ENCODE measurements around the gene FTCDNL1.

Gene FTCDNL1

GRCh38 chr2:199850718-199851500, at the start of gene FTCDNL1:
Gene FTCDNL1, minus strand, starts transcription at chr2:199851192. Its CDS starts 2,230 bp downstream, at chr2:199848962.
- peak; percentile 48 for DNase-seq (ENCODE audit: low read depth)

DNA sequence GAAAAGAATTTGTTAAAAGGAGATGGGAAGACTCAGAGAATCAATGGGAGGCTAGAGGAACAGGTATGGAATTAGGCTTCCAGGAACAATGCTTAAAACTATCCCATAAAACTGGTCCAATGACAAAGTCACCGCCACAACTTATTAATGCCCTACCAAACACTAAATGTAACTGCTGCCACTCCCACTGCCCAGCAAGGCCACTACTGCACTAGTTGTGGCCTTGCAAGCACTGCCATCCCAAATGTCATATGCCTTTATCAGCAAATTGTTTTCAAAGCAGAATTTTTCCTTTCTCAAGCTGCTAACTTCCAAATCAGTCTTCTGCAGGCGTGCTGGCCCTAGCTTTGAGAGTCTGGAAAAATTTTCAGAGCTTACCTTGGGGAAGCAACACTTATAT, 45.6 kb upstream of the FTCDNL1 start:
- no peak for DNase-seq (ENCODE audit: low read depth)

DNA sequence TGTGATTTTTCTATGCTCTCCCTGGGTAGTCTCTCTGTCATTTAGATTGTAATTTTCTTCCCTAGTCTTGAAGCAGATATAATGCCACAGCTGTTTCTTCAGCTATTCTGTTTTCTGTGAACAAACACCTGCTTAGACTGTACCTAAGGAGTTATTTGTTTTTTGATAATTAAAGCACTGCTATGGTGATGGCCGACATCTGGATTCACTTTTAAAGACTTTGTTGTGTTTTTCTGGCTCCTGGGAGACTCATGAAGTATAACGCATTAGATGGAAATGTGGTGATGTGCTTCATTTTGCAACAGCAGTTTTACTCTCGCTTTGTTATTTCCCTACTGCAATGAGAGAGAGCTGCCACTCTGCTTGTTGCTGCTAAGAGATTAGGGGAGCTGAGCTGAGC, 44.4 kb upstream of the FTCDNL1 start:
- no peak for DNase-seq (ENCODE audit: low read depth)

- no peak for DNase-seq (ENCODE audit: low read depth)
Observed at GRCh38 chr2:199883474-199884212, 32.7 kb upstream of the FTCDNL1 start.

DNA sequence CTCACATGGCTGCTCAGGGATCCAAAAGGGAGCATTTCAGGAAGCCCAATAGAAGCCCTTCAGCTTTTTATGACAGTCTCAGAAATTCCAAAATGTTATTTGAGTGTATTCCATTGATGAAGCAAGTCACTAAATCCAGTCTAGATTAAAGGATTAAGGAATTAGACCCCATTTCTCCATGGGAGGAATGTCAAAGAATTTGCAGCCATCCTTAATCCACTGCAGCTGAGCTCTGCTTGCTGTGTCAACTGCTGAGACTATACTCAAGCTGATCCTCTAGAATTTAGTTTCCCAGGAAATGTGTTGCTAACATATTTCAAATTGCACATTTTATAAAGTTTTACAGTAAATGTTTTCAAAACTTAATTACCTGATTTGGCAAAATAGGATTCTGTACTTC, 31.7 kb upstream of the FTCDNL1 start:
- DNase-seq (ENCODE audit: low read depth), result no peak

GRCh38 chr2:199875400-199875799, 24.4 kb upstream of the FTCDNL1 start:
- no peak for DNase-seq (ENCODE audit: low read depth)

- DNase-seq (ENCODE audit: low read depth), result no peak
Observed at GRCh38 chr2:199874209-199874608, 23.2 kb upstream of the FTCDNL1 start.

DNA sequence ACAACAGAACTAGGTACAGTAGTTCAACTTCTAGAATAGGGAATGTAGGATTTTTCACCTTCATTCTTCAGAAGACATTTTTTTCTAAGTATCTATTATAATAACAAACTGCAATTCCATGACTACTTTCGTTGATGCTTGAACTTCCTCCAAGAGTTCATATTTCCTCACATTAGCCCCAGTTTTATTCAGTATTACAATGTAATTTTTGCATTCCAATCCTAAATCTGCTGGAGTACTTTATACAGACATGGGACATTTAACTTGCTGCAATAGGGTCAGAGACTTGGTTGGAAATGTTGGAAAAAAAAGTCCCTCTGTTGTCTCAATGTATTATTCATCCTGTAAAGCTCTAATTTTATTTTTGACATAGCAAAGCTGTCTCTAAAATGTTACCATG, 19.6 kb upstream of the FTCDNL1 start:
- no peak for DNase-seq (ENCODE audit: low read depth)

DNA sequence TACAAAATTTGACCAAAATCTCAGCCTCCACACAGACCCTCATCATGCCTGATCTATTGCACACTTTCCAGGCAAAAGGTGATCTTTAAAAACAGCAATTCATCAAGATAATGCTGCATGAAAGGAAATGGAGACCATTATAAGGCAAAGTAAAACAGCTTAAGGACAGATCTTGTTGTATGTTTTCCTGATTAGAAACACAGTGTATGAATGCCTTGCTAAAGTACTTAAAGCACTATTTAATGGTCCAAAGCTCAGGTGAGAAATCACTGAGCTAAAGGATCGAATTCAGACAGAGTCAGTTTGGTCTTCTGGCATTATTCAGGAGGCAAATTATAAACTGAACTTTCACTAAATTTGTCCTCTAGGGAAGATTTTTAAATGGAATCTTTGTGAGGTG, 18.7 kb upstream of the FTCDNL1 start:
- DNase-seq (ENCODE audit: low read depth), result no peak

GRCh38 chr2:199869227-199869541, 18.2 kb upstream of the FTCDNL1 start:
- no peak for DNase-seq (ENCODE audit: low read depth)

GRCh38 chr2:199868431-199869226, 17.6 kb upstream of the FTCDNL1 start:
- DNase-seq (ENCODE audit: low read depth), result no peak

DNA sequence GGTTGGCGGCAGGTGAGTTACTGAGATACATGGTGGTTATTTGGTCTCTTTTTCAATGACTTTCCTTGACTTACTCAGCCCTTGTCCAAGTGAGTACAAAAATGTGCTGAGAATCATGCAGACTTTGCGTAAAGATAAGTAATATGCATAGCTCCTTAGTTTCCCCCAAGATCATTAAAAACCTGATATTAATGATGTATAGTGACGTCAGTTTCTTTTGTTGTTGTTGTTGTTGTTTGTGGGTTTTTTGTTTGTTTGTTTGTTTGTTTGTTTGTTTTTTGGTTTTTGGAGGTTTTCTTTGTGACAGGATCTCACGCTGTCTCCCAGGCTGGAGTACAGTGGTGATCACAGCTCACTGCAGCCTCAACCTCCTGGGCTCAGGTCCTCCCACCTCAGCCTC, 14.9 kb upstream of the FTCDNL1 start:
- DNase-seq (ENCODE audit: low read depth), result no peak

DNA sequence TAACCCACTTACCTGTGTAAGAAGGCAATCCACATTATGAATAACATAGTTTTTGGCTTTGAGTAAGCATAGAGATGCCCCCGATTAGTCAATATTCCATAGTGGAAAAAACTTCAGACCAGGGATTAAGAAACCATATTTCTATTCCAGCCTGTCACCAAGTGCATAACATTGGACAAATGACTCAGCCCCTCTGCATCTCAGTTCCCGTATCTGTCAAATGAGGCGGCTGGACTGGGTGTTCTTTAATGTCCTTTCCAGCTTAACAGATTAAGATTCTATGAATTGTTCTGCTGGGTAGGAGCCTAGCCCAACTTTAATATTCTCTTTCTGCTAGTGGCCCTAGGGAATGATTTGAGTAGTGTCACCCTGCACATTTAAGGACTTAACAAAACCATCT, 11.8 kb upstream of the FTCDNL1 start:
- DNase-seq (ENCODE audit: low read depth), result no peak

DNA sequence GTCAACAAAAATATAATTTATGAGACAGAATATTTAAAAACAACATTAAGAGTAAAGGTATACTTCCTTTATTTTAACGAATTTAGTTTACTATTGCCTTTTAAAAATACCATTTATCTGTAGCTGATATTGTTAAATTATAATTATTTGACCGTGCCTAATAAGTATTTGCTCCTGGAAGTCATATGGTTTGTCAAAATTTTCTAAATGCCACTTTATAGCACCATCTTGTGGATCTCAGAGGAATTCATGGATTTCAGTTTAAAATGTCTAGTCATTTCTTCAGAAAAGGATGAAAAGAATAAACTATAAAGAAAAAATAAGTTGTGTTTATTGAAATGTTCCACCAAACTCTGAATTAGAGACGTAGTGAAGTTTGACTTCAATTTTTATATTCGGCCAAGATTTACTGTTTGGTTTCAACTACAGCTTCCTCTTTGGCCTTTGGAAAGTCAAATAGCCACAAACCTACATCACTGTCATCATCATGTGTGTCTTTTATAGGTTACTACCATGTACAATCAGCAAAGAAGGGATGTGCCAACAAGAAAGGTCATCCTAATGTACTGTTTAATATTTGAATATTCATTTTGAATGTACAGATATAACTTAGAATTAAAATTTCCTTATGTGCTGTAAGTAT, 10.3 kb upstream of the FTCDNL1 start:
- DNase-seq (ENCODE audit: low read depth), result no peak

GRCh38 chr2:199855812-199856211, 4.8 kb upstream of the FTCDNL1 start:
- DNase-seq (ENCODE audit: low read depth), result no peak

GRCh38 chr2:199851883-199852282, 891 bp upstream of the FTCDNL1 start:
- DNase-seq (ENCODE audit: low read depth), result no peak

GRCh38 chr2:199851501-199851810, 464 bp upstream of the FTCDNL1 start:
- DNase-seq (ENCODE audit: low read depth), result no peak

DNA sequence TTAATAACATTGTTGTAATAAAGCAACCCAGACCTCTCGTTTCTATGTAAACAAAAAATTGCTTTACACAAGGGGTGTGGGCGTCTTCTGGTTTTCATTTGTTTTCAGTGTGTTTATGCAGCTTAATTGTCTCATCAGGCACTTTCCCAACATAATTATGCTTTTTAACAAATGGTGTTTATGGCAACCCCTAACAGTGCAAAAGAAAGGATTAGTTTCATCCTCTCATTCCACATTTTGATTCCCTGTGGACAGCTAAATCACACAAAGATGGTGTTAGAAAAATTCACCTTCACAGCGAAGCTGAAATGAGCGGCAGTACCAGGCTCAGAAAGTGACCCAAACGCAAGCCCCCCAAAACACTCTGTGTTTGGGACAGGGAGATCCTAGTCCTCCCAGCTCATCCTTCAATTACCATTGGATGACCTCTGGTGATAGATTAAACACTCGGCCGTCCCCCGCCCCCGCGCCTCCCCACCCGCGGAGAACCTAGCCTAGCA, 724 bp downstream of the FTCDNL1 start:
- DNase-seq (ENCODE audit: low read depth), result no peak

GRCh38 chr2:199848389-199849130, 2.4 kb downstream of the FTCDNL1 start:
- no peak for DNase-seq (ENCODE audit: low read depth)

DNA sequence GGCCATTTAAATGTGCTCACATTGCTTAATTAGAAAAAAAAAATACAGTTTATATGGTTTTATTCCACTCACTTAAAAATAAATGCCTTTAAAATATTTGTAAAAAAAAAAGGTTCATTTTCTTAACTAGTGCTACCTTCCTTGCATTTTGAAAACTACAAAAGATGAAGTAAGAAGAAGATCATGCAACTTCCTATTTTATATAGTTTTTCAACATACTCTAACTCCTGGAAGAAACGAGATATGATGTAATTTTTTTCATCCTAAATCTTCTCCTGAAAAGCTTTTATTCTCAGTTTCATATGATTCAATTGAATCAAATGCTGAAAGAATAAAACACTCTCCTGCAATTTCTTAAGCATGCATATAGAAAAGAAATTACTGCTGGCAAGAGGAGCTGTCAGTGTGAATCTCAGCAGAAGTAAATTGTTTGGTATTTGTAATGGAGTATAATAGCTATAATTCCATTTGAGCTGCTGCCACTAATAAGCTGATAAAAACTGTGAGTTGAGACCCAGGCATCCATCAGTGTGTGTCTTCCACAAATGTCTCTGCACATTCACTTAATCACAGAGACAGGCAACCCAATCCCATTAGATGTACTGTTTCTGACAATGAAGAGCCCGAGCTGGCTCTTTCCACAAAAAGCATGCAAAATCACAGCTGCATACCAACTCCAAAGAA, 3.7 kb downstream of the FTCDNL1 start:
- DNase-seq (ENCODE audit: low read depth), result no peak

Measured in stimulated activated CD8-positive, alpha-beta memory T cell treated with anti-CD3 and anti-CD28 coated beads, Interleukin-12 subunit alpha, Interleukin-12 subunit beta, amount 100 ng/mL, for 4 hours (primary cell).